Astrocyte (in vitro differentiated cells and primary cell): ENCODE results near the gene KDM5B. TPM values are rescaled to one million over a fixed set of nuclear protein-coding genes. Genes with fewer than 3 reads are reported as not detected.

Experiments used
- DNase-seq: peaks from one replicate; pipeline ENCODE4 v3.0.0-alpha.2; 2010; ENCODE audit warnings: low read depth
- FAIRE-seq: peaks from 2 replicates; lab custom pipeline; 2011; peaks lifted over from hg19 to GRCh38; lab: Jason Lieb, UNC
- H2AFZ ChIP-seq: 2 replicates; pipeline ENCODE4 v1.6.0; 2012; ENCODE audit warnings: low read depth, low read length, inconsistent platforms
- H3K27ac ChIP-seq: 2 replicates; pipeline ENCODE4 v1.5.1; 2011; ENCODE audit warnings: low read depth, low read length, inconsistent platforms
- H3K27me3 ChIP-seq: 2 replicates; pipeline ENCODE4 v1.6.0; 2011; ENCODE audit warnings: low read length, inconsistent platforms; ENCODE audit not compliant: insufficient read depth
- H3K36me3 ChIP-seq: 2 replicates; pipeline ENCODE4 v1.5.1; 2011; ENCODE audit warnings: low read length, inconsistent platforms; ENCODE audit not compliant: insufficient read depth
- H3K4me1 ChIP-seq: 2 replicates; pipeline ENCODE4 v1.5.1; 2011; ENCODE audit warnings: low read length, inconsistent platforms; ENCODE audit not compliant: insufficient read depth
- H3K4me2 ChIP-seq: 2 replicates; pipeline ENCODE4 v1.6.0; 2012; ENCODE audit warnings: low read length, inconsistent platforms
- H3K4me3 ChIP-seq: 2 replicates; pipeline ENCODE4 v1.5.1; 2011; ENCODE audit warnings: low read depth, mild to moderate bottlenecking, low read length, inconsistent platforms; ENCODE audit not compliant: insufficient read depth
- H3K79me2 ChIP-seq: 2 replicates; pipeline ENCODE4 v1.6.0; 2012; ENCODE audit warnings: mild to moderate bottlenecking, low read length, inconsistent platforms; ENCODE audit not compliant: insufficient read depth
- H3K9ac ChIP-seq: 2 replicates; pipeline ENCODE4 v1.6.0; 2012; ENCODE audit warnings: mild to moderate bottlenecking, low read length, inconsistent platforms
- H3K9me3 ChIP-seq: 2 replicates; pipeline ENCODE4 v1.5.1; 2012; ENCODE audit warnings: low read depth, mild to moderate bottlenecking, low read length, inconsistent platforms; ENCODE audit not compliant: insufficient read depth
- H4K20me1 ChIP-seq: 2 replicates; pipeline ENCODE4 v1.6.0; 2012; ENCODE audit warnings: low read length, inconsistent platforms; ENCODE audit not compliant: insufficient read depth
- H3K27ac Mint-ChIP-seq: one replicate; pipeline ENCODE4 v1.8.0; 2021; ENCODE audit warnings: mild to moderate bottlenecking, mixed read lengths; ENCODE audit not compliant: unreplicated experiment
- H3K27me3 Mint-ChIP-seq: one replicate; pipeline ENCODE4 v1.8.0; 2021; ENCODE audit warnings: low read depth, mixed read lengths; ENCODE audit not compliant: unreplicated experiment
- H3K36me3 Mint-ChIP-seq: one replicate; pipeline ENCODE4 v1.8.0; 2021; ENCODE audit warnings: low read depth, mixed read lengths; ENCODE audit not compliant: unreplicated experiment
- H3K4me1 Mint-ChIP-seq: one replicate; pipeline ENCODE4 v1.8.0; 2021; ENCODE audit warnings: low read depth, mixed read lengths; ENCODE audit not compliant: unreplicated experiment
- H3K4me3 Mint-ChIP-seq: one replicate; pipeline ENCODE4 v1.8.0; 2021; ENCODE audit warnings: mild to moderate bottlenecking, moderate library complexity, mixed read lengths; ENCODE audit not compliant: unreplicated experiment
- H3K9me3 Mint-ChIP-seq: one replicate; pipeline ENCODE4 v1.8.0; 2021; ENCODE audit warnings: mild to moderate bottlenecking, mixed read lengths; ENCODE audit not compliant: unreplicated experiment
- CTCF ChIP-seq: IDR thresholded peaks from 2 replicates; pipeline ENCODE4 v1.5.1; 2011; ENCODE audit warnings: low read depth, mild to moderate bottlenecking, inconsistent platforms, low read length, moderate library complexity; ENCODE audit not compliant: insufficient read depth
- EZH2 ChIP-seq: IDR thresholded peaks from 2 replicates; pipeline ENCODE4 v1.6.1; 2012; ENCODE audit warnings: mild to moderate bottlenecking, low read length, inconsistent platforms; ENCODE audit not compliant: insufficient read depth
- total RNA-seq: library from RNA; stranded (reverse); gene quantifications from 2 replicates; pipeline ENCODE4 v1.2.1, GENCODE V29; 2021

Gene KDM5B
- total RNA-seq, 1 donor from 2014 or later: 182 TPM

- Histone ChIP-seq H3K27me3 (no peaks in the 10 kb centered on the region), H2AFZ (no peak overlapping the region), H3K27ac (no peak overlapping the region), H3K4me1 (no peaks in the 10 kb centered on the region), H3K9me3 (no peaks in the 10 kb centered on the region), H3K9ac (no peak overlapping the region), H3K36me3 (no peaks in the 10 kb centered on the region), H3K79me2 (no peaks in the 10 kb centered on the region), H3K4me3 (no peak overlapping the region), H4K20me1 (no peaks in the 10 kb centered on the region), H3K4me2 (no peak overlapping the region)
- no peaks in the 10 kb centered on the region for H3K36me3 Mint-ChIP-seq
- no peak overlapping the region for H3K4me3 Mint-ChIP-seq
- H3K27ac Mint-ChIP-seq: no peak overlapping the region
- H3K27me3 Mint-ChIP-seq: peaks cover 2% of the 10 kb centered on the region
- no peak for FAIRE-seq
- no peak for DNase-seq
- TF ChIP-seq EZH2: no peak
- TF ChIP-seq CTCF: no peak
- peaks cover 6% of the 10 kb centered on the region for H3K4me1 Mint-ChIP-seq
- no peaks in the 10 kb centered on the region for H3K9me3 Mint-ChIP-seq
Observed at GRCh38 chr1:202850593-202851362, 42.6 kb upstream of the KDM5B start.

GRCh38 chr1:202848191-202848542, 39.9 kb upstream of the KDM5B start:
- FAIRE-seq (no peak), DNase-seq (no peak)
- H3K9ac ChIP-seq: no peak overlapping the region
- H3K4me3 ChIP-seq: no peak overlapping the region
- no peaks in the 10 kb centered on the region for H3K4me1 ChIP-seq
- H2AFZ ChIP-seq: no peak overlapping the region
- no peaks in the 10 kb centered on the region for H3K36me3 ChIP-seq
- H4K20me1 ChIP-seq: no peaks in the 10 kb centered on the region
- peaks cover 2% of the 10 kb centered on the region for H3K27me3 ChIP-seq
- Mint-ChIP-seq H3K36me3 (no peaks in the 10 kb centered on the region), H3K4me3 (no peak overlapping the region), H3K27me3 (peaks cover 10% of the 10 kb centered on the region), H3K4me1 (peaks cover 13% of the 10 kb centered on the region), H3K27ac (no peak overlapping the region), H3K9me3 (no peaks in the 10 kb centered on the region)
- H3K27ac ChIP-seq: no peak overlapping the region
- no peak for TF ChIP-seq CTCF
- no peak for TF ChIP-seq EZH2
- no peaks in the 10 kb centered on the region for H3K79me2 ChIP-seq
- no peak overlapping the region for H3K4me2 ChIP-seq
- H3K9me3 ChIP-seq: no peaks in the 10 kb centered on the region

- Mint-ChIP-seq H3K36me3 (no peaks in the 10 kb centered on the region), H3K9me3 (no peaks in the 10 kb centered on the region), H3K4me1 (peaks cover 13% of the 10 kb centered on the region), H3K27ac (no peak overlapping the region), H3K27me3 (peaks cover 16% of the 10 kb centered on the region), H3K4me3 (no peak overlapping the region)
- H3K4me2 ChIP-seq: no peak overlapping the region
- H3K36me3 ChIP-seq: no peaks in the 10 kb centered on the region
- H3K27ac ChIP-seq: no peak overlapping the region
- FAIRE-seq: no peak
- no peak for DNase-seq
- no peaks in the 10 kb centered on the region for H3K4me1 ChIP-seq
- H3K79me2 ChIP-seq: no peaks in the 10 kb centered on the region
- no peaks in the 10 kb centered on the region for H4K20me1 ChIP-seq
- no peak overlapping the region for H3K9ac ChIP-seq
- H3K9me3 ChIP-seq: no peaks in the 10 kb centered on the region
- H3K4me3 ChIP-seq: no peak overlapping the region
- H2AFZ ChIP-seq: no peak overlapping the region
- H3K27me3 ChIP-seq: peaks cover 2% of the 10 kb centered on the region
- TF ChIP-seq CTCF (no peak), EZH2 (no peak)
Observed at GRCh38 chr1:202844935-202845334, 36.7 kb upstream of the KDM5B start.
